NCI-H1105 treated with DMSO at 0.1 percent for 48 hours (cell line): ENCODE results near the gene PGAP1.

Experiments used
- DNase-seq: peaks from one replicate; lab custom pipeline; 2025; lab: John Stamatoyannopoulos, UW

PGAP1 gene

GRCh38 chr2:196798980-196799379 lies 127.5 kb downstream of the PGAP1 start:
- no peak for DNase-seq

DNA sequence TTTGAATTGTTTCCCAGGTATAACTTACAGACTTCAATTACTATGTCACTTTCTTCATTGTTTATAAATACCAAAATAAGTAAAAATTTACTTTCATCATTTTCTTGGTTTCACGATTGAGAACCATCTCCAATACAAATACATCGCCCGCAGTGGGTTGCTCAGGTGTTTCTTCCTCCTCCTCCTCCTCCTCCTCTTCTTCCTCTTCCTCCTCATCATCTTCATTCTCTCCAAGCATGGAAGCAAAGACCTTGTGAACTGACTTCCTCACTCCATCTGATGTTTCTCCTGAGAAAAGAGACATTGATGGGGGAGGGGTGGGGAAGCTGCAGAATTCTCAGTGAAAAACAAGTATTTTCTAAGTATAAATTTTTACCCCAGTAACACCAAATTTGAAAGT lies 133.6 kb downstream of the PGAP1 start:
- DNase-seq: no peak

DNA sequence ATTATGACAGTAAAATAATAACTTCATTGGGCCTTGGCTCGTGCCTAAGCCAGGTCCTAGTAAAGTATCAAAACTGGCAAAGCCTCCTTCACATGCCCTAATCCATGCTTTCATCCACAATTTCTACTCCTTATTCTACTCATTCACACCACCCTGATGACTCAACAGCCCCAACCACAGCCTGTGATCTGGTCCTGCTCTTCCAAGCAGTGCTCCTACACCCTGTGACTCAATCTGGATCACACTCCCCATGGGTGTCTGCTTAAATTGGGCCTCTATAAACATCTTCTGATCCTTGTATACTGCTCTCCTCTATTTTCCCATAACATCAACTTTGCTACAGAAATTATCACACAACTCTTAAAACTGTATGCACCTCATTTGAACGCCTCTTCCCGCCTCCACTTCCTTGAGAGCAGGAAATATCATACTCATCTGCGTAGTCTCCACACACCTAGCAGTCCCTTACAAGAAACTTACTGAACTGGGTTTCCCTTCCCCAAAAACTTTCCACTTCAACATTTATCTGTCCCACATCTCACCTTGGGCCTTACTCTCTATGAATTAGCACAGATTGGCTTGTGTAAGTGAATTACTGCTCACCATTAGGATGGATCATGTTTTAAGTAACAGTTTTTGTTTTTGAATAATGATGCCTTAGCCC lies 142.9 kb downstream of the PGAP1 start:
- DNase-seq: no peak
